HG03565 (cell line): Measurements from ENCODE around the gene LGALS3.
A peak's percentile ranks its signal among the peaks of the same experiment; 100 is the strongest.
"Not testable (repeated sequence)": the region's sequence is repeated elsewhere in the genome, so short reads cannot be mapped to it uniquely, and the experiment has no call there.

Source experiments
- ATAC-seq: cut with Tn5 transposase; IDR thresholded peaks from one replicate; pipeline ENCODE4 v1.9.1; 2021; ENCODE audit warnings: mild to moderate bottlenecking, moderate library complexity; ENCODE audit not compliant: unreplicated experiment

Gene LGALS3

DNA sequence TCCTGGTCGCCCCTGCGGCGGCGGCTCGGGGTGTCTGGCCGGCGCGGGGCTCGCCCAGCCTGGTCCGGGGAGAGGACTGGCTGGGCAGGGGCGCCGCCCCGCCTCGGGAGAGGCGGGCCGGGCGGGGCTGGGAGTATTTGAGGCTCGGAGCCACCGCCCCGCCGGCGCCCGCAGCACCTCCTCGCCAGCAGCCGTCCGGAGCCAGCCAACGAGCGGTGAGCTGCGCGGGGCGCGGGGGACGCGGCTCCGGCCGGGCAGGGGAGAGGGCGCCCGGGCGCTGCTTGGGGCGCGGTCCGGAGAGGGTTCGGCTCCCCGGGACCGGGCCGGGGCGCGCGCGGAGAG, at the start of gene LGALS3:
TSS of gene LGALS3 (plus strand) at position 167 of the 342 bp plus-strand sequence. CDS start 8,122 bp downstream, outside the sequence.
- peak; percentile 52 for ATAC-seq

DNA sequence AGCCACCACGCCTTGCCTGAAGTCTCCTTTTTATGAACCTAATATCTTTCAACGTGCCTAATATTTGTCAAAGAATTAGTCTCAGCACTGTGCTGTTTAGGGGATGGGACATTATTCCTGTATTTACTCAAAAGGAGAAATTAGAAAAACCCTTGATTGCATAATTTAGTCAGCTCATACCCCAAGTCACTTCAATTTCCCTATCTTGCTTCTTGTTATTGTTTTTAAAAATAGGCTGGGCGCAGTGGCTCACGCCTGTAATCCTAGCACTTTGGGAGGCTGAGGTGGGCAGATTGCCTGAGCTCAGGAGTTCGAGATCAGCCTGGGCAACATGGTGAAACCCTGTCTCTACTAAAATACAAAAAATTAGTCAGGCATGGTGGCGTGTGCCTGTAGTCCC, 49.1 kb upstream of the LGALS3 start:
- ATAC-seq, result not testable (repeated sequence)

DNA sequence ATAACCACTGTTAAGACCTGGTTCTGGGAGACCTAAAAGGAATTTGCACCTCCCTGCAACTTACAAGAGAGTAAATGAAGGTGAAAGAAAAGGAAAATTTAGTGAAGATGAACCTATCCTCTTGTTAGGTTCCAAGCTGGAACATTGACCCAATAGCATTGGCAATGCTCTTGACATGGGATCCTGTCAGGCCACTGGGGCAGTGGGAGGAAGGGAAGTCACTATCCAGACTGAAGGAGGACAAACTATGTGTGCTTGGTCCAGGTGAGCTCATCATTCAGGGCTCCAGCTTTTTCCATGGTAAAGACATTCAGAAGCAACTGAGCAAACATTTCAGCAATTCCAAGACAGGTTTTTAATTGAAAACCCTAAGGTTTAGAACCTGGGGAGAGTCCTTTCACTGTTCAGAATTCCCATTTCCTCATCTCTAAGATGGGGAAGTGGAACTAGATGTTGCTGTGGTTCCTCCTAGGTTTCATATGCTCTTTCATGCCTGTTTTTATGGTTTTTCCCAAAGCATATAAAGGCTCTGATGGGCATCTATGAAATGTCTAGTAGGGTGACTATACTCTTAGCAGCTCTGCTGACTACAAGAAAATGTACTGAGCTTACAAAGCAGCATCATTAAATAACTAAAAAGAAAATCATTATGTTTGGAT, 44.5 kb upstream of the LGALS3 start:
- ATAC-seq, result no peak

DNA sequence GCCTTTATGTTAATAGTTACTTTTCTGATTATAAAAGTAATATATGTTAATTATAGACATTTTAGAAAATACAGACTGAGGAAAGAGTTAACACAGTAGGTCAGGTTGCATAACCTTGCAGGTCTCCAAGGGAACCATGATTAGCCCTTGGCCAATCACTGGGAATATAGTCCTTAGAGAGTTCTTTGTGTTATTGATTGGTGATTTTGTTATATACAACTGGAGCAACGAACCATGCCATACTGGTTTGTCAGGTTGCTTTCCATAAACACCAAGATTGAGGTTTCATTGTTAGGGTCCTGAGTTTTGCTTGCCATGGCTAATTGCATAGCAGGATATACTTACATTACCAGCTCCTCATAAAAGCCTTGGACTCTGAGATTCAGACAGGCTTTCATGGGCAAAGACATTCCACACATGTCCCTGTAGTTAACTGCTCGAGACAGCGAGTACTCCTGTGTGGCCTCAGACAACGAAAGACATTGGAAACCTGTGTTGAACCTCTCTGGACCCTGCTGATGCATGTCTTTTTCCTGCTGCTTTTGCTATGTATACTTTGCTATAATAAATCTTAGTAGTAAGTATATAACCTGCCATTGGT, 43.9 kb upstream of the LGALS3 start:
- no peak for ATAC-seq

DNA sequence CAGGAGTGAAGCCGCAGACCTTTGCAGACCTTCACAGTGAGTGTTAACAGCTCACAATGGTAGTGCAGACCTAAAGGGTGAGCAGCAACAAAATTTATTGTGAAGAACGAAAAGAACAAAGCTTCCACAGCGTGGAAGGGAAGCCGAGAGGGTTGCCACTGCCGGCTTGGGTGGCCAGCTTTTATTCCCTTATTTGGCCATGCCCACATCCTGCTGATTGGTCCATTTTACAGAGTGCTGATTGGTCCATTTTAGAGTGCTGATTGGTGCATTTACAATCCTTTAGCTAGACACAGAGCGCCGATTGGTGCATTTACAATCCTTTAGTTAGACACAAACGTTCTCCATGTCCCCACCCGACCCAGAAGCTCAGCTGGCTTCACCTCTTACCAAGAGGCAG, 42.1 kb upstream of the LGALS3 start:
- no peak for ATAC-seq

DNA sequence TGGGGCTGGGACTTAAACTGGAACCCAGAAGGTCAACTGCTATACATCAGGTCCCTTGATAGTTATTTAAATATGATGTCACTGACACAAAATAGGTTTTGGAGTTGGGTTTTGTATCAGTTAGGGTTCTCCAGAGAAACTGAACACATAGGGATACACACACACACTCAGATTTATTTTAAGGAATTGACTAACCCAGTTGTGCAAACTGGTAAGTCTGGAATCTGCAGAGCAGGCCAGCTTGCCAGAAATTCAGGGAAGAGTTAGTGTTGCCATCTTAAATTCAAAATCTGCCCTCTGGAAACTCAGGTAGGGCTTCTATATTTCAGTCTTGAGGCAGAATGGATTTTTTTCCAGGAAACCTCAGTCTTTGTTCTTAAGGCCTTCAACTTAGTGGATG, 40.7 kb upstream of the LGALS3 start:
- no peak for ATAC-seq

DNA sequence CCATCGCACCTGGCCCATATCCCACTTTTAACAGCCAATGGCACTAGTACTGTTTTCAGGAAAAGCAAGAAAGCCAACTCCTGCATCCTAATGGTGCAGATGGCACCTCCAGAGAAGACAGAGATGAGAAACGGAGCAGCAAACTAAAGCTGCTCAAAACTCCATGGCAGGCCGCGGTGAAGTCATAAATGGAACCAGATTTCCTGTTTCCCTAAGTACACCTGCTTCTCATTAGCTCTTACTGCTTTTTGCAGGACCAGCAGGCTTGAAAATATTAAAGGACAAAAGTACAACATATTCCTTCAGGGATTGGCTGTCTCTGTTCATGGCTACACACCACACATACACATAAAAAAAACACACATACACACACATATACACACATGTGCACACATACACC, 36.7 kb upstream of the LGALS3 start:
- ATAC-seq, result no peak

DNA sequence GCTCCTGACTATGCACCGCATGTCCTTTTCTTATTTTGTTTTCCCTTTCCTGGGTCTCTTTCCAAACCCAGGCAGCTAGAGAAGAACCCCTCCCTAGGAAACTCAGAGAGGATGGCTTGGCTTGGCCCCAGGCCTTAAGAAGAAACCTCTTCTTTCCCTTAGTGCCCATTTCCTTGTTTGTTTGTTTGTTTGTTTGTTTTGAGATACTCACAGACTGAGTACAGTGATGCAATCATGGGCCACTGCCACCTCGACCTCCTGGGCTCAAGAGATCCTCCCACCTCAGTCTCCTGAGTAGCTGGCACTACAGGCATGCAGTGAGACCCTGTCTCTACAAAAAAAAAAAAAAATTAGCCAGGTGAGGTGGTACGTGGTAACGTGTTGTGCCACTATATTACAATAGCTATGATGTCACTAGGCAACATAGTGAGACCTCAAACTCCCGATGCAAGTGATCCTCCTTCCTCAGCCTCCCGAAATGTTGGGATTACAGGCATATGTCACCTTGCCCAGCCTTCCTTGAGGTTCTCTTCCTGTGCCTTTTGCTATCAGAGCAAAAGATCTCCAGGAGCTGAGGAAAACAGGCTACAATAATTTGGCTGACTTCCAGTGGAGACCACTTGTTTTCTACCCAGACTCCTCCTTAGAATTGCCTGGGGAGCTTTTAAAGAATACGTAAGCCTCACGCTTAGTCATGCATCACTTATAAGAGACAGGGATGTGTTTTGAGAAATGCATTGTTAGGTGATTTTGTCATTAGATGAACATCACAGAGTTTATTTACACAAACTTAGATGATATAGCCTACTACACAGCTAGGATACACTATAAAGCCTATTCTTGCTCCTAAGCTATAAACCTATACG, 34.5 kb upstream of the LGALS3 start:
- no peak for ATAC-seq

DNA sequence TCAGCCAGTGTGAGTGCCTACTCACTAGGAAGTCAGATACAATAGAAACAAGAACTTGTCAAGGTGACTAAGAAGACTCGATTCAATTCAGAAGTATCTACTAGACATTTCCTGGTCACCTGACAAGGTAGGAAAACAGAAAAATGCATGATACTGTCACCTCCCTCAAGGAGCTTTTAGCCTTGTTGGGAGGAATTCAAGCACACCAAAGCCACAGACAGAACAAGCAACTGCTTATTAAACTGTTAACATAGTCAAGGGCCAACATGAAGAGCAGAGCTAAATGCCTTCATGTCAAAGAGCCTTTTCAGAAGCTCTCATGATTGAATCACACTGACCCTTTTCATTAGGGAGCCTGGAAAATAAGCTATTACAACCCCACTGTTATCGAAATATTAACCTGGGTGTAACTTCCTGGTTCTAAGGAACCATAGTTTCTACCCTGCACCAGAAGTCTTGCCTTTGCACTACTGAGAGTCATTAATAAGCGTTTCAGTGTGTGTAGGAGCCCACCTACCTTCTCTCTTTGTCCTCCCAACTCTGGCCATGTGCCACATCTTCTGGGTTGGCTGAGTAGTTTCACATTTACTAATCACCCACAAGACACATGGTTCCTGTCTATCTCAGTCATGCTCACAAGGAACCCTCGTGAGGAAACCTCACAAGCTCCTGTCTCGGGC, 31.0 kb upstream of the LGALS3 start:
- peak; percentile 66 for ATAC-seq

DNA sequence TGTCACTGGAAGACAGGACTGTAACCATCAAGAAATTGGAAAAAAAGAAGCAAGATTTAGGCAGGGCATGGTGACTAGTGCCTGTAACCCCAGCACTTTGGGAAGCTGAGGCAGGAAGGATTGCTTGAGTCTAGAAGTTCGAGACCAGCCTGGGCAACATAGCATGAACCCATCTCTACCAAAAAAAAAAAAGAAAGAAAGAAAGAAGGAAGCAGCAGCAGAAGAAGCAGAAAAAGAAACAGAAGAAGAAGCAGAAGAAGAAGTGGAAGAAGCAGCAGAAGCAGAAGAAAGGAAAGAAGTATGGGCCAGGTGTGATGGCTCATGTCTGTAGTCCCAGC, 30.5 kb upstream of the LGALS3 start:
- no peak for ATAC-seq

DNA sequence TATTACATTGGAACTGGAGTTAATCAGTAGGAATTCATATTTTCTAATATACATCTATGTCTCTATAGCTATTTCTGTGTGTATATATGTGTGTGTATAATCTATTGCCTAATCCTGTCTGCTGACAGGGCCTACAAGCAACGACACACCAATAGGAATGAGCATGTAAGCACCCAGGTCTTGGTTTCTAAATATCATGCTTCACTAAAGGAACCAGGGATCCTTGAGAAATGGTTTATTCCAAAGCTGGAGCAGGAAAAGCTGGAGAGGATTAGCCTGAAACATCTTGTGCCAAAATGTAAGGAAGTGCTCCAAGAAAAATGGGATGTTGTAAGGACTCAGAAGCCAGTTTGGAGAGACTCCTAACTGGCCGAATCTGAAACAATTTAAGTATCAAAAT, 29.3 kb upstream of the LGALS3 start:
- no peak for ATAC-seq

DNA sequence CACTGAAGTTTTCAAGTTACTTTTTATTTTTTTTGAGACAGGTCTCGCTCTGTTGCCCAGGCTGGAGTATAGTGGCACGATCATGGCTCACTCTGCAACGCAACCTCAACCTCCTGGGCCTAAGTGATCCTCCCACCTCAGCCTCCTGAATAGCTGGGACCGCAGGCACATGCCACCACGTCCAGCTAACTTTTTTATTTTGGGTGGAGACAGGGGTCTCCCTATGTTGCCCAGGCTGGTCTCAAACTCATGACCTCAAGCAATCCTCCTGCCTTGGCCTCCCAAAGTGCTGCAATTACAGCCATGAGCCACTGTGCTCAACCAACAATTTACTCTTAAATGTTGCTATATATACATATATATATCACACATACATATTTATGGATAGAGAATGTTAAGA, 27.4 kb upstream of the LGALS3 start:
- ATAC-seq, result no peak

DNA sequence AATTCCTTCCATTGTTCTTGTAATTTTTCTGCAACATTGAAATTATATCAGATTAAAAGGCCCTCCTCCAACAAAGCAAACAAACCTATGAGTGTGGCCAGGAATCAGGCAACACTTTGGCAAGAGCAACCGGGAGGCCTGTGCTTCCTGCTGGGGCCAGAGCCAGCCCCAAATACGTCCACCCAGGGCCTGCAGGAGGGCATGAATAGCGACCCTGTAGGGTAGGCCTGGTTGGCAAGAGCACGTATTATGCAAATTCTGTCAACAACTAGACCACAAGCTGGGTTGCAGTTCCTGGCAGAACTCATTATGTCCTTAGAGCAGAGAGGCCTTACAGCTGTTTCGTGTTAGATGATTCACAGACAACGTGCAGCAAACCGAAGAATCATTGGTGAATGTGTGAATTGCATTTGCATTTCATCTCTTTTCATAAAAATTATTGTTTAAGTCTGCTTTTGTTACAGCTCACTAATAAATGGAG, 26.9 kb upstream of the LGALS3 start:
- ATAC-seq, result peak; percentile 47

DNA sequence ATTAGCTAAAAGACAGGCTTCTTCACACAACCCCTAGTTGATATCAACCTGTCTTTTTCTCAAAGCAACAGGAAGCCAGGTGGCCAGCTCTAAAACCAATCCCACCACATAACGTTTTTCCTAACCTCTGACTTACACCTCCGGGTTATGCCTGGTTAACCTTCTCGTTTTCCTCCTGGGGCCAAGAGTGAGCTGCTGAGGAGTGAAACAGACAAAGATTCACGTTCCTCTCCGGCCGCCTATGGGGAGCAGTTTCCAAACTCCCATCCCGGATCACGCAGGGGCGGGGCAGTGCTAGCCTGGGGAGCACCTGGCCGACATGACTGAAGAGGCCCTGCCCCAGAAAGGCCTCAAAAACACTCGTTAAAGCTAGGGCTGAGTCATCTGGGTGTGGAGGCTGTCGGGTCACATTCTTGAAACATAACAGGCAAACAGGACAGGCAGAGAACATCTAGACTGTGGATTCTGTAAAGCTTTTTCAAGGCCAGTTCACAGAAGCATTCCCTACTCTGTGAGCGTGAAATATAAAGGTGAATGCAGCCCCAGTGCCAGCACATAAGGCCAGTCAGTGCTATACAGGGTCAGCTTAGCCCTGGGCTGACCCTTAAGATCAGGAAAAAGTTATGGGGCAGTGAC, 25.9 kb upstream of the LGALS3 start:
- peak; percentile 25 for ATAC-seq

DNA sequence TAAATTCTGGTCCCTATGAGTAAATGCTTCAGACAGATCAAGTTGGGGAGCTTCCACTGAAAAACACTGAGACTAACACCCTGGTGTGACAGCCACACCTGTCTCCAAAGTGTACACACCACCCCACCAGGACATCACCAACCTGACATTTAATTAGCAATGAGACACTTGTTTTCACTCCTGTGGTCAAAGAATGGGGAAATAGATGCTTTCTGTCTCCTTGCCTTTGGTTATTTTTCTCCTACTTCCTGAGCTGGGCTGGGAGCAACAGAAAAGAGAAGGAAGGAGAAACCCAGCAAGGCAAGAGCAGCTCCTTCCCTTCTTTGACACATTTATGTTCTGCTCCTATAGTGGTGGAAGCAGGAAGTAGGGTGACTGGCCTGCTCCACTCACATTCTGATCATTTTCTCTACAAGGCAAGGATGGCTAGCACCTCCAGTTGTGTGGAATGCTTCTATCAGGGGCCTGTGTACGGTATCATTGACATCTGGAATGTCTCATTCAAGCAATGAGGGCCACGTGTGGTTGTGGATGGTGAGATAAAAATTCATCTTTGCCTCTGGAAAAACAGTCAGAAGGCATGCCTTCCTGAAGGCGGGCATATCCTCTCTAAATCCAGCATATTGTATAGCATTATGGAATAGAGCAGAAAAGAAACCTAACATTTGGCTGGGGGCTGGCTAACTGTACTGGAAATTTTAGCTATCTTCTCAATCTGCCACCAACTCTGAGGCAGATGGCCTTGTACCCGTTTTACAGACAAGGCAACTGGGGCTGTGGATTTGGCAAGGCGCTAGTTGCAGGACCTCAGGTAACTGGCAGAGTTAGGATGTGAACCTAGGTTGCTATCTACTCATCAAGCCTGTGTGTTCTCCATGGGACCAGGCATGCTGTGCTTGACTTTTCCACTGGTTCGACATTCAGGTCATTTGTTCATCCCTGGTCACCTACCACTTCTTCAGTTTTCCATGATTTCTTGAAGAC, 24.8 kb upstream of the LGALS3 start:
- ATAC-seq, result no peak

DNA sequence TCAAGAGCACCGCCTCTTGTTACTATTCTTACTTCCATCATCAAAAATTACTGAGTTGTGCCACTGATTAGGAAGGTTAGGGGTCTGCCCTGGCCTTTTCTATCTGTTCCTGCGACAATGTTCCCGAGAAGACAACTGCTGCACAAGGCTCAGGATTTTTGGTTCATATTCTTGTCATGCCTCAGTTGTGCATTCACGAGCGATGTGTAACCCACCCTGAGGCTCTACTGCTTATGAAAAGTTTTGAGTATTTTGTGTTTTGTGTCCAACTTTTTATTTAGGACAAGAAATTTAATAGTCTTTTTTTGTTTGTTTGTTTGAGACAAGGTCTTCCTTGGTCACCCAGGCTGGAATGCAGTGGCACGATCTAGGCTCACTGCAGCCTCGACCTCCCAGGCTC, 23.1 kb upstream of the LGALS3 start:
- ATAC-seq, result no peak

DNA sequence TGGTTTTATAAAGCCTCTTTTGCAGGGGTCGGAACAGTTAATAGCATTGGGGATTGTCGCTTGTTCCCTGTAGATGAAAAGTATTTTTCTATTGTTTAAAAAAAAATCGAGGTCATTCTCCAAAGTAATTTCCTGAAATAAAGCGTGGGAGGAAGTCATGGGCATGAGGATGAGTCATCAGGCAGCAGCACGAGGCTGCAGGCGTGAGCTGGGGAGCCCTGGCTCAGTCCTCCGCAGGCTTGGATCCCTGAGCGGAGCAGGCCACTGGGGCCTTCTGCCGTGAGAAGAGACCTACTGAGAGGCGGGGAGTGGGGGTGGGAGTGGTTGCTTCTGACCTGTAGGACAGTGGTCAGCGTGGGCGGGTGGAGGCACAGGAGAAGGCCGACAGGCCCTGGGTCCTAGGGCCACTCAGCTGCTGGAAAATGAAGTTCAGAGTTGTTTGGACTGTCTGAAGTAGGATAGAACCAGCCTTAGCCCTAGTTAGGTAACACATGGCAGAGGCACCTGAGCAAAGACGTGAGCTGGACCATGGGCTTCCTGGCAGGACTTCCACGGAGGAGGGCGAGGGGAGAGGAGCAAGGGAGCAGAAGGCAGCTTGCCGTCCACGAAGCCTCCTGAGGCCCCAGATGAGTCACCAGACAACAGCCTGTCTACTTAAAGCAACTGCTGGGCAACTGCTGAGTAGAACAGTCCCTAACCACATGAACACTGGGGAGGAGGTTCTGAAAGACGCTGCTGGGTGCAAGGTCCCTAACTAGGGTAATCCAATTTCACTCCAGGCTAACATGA, 21.1 kb upstream of the LGALS3 start:
- peak; percentile 63 for ATAC-seq

DNA sequence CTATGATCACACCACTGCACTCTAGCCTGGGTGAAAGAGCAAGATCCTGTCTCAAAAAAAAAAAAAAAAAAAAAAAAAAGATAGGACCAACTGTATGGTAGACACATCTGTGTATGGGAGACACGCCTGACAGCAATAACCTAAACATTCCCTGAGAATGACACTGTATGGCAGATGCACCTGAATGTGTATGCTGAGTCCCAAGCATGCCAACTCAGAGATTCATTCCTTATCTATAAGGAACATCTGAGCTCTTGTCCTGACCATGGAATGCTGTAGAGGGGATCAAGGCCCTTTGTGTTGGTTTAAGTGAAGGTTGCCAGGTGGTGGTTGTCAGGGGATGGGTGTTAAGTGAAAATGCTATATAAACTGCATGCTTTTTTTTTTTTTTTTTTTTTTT, 19.2 kb upstream of the LGALS3 start:
- no peak for ATAC-seq

DNA sequence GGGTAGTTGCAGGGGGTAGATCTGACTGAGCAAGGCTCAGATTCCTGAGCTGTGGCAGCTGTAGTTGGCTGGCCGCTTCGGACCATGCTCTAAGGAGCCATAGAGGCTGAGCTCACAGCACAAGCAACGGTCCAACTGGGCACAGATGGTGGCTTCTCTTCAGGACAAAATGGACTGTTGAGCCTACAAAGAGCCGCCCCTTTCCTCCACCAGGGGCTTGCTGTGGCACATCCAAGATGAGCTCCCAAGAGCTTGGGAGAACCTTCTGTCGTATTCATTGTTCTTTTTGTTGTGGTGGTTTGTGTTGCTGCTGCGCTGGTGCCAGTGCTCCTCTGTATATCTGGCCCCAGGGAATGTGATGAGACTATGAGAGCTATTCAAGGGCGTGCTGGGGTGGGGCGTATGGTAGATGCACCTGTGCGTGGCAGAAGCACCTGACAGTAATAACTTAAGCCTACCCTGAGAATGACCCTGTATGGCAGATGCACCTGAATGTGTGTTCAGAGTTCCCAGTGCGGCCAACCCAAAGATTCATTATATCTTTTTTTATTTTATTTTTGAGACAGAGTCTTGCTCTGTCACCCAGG, 17.8 kb upstream of the LGALS3 start:
- no peak for ATAC-seq
